Activated naive CD4-positive, alpha-beta T cell treated with anti-CD3 and anti-CD28 coated beads, Interleukin-2, amount 50 U/mL, for 16 hours (primary cell): ENCODE data around the gene ITGB8.
A peak's percentile ranks its signal among the peaks of the same experiment; 100 is the strongest.

Experiments used
- DNase-seq: peaks from one replicate; pipeline ENCODE4 v3.0.0-alpha.2; 2020

The ITGB8 gene

GRCh38 chr7:20310301-20310700, 20.4 kb upstream of the ITGB8 start:
- DNase-seq: no peak

GRCh38 chr7:20310963-20311742, 19.5 kb upstream of the ITGB8 start:
- no peak for DNase-seq

GRCh38 chr7:20311743-20312042, 19.0 kb upstream of the ITGB8 start:
- DNase-seq: no peak

GRCh38 chr7:20312562-20312961, 18.1 kb upstream of the ITGB8 start:
- DNase-seq: no peak

- DNase-seq: no peak
Observed at GRCh38 chr7:20313626-20314025, 17.1 kb upstream of the ITGB8 start.

- no peak for DNase-seq
Observed at GRCh38 chr7:20314198-20314597, 16.5 kb upstream of the ITGB8 start.

- no peak for DNase-seq
Observed at GRCh38 chr7:20316706-20317105, 14.0 kb upstream of the ITGB8 start.

- no peak for DNase-seq
Observed at GRCh38 chr7:20317413-20317812, 13.3 kb upstream of the ITGB8 start.

- DNase-seq: no peak
Observed at GRCh38 chr7:20318933-20319332, 11.8 kb upstream of the ITGB8 start.

- no peak for DNase-seq
Observed at GRCh38 chr7:20320322-20320721, 10.4 kb upstream of the ITGB8 start.

- no peak for DNase-seq
Observed at GRCh38 chr7:20320786-20321185, 9.9 kb upstream of the ITGB8 start.

GRCh38 chr7:20323595-20323994, 7.1 kb upstream of the ITGB8 start:
- no peak for DNase-seq

GRCh38 chr7:20326342-20326741, 4.4 kb upstream of the ITGB8 start:
- no peak for DNase-seq

- no peak for DNase-seq
Observed at GRCh38 chr7:20327055-20327454, 3.6 kb upstream of the ITGB8 start.

- no peak for DNase-seq
Observed at GRCh38 chr7:20328027-20328426, 2.7 kb upstream of the ITGB8 start.

GRCh38 chr7:20328692-20329091, 2.0 kb upstream of the ITGB8 start:
- no peak for DNase-seq

- no peak for DNase-seq
Observed at GRCh38 chr7:20329389-20330238, 1.1 kb upstream of the ITGB8 start.

GRCh38 chr7:20330928-20331909, 519 bp downstream of the ITGB8 start:
- DNase-seq: peak; percentile 11

GRCh38 chr7:20331910-20332813, 1.5 kb downstream of the ITGB8 start:
- DNase-seq: no peak

- DNase-seq: no peak
Observed at GRCh38 chr7:20338285-20338684, 7.6 kb downstream of the ITGB8 start.

GRCh38 chr7:20340839-20341238, 10.1 kb downstream of the ITGB8 start:
- DNase-seq: no peak

GRCh38 chr7:20343205-20343604, 12.5 kb downstream of the ITGB8 start:
- DNase-seq: no peak
